ENCODE measurements around the gene ACSL1.
"Not testable (repeated sequence)": the region's sequence is repeated elsewhere in the genome, so short reads cannot be mapped to it uniquely, and the experiment has no call there.

Gene ACSL1

GRCh38 chr4:184825896-184826690 lies at the start of gene ACSL1:
TSS of gene ACSL1 (minus strand) at chr4:184825968. CDS start at chr4:184803514, 22,454 bp downstream.
- peak; percentile 79 for DNase-seq (ENCODE audit: low read depth)

DNA sequence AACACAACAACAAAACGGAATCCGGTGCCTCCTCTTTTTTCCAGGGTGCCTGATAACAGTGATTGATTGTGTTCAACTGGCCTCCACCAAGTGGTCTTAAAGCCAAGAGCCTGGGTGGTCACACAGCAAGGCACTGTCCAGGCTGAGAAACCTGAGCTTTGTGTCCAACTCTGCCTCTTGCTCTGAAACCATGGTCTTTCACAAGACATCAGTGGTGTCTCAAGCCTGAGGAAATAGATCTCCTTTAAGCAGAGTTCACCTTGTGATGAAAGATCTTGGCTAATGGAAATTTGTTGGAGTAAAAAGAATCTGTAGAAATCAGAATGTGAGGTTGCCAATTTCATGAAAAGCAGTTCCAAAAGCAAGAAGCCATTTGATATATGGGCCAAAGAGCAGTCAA lies 47.3 kb upstream of the ACSL1 start:
- DNase-seq (ENCODE audit: low read depth): no peak

GRCh38 chr4:184870718-184871117 lies 45.0 kb upstream of the ACSL1 start:
- no peak for DNase-seq (ENCODE audit: low read depth)

GRCh38 chr4:184868623-184869022 lies 42.9 kb upstream of the ACSL1 start:
- no peak for DNase-seq (ENCODE audit: low read depth)

- DNase-seq (ENCODE audit: low read depth): no peak
Observed at GRCh38 chr4:184863916-184864315, 38.1 kb upstream of the ACSL1 start.

GRCh38 chr4:184861047-184861446 lies 35.3 kb upstream of the ACSL1 start:
- DNase-seq (ENCODE audit: low read depth): no peak

DNA sequence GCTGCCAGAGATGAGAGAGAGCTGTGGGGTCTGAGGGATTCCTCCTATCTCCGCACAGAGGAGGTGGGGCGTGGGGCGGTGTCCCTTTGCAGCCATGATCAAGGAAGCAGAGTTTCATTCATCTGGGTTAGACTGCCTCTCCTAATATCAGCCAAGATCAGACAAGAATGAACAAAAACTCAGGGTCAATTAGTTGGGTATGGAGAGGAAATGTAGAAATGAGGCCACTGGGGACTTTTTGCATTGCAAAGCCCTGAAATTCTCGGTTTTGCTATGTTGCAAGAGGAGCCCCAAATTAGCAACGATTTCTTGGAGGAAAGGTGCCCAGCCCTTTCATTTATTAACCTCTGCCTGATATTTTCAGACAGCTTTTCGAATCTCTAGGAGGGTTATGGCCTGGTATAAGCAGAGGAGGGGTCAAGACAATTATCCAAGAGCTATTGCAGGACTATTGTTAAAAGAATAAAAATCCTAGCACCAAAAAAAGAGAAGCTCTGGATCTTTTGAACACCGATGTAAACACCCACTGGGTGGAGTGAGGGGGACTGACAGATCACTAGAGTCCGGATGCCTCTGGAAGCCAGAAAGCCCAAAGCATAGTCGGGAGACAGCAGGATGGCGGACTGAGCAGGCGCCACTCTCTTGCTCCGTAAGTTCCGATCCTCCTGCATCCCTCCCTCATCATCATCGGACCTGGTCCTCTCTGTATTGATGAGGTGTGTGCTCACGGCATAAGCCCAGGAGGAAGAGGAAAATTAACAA lies 34.4 kb upstream of the ACSL1 start:
- DNase-seq (ENCODE audit: low read depth): no peak

- DNase-seq (ENCODE audit: low read depth): no peak
Observed at GRCh38 chr4:184857441-184858121, 31.8 kb upstream of the ACSL1 start.

DNA sequence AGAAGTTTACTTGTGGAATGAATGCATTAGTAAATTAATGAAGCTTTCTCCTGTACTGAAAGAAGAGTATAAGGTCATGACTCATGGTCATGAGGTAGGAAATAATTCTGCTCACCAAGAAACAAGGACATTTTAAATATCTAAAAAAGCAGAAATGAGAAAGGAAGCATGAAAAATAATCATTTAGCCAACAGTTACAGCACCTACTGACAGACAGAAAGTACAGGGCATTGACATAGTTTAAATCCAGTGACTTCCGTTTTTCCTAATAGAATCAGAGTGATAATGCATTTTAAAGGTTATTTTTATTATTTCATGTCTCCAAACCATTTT lies 30.5 kb upstream of the ACSL1 start:
- DNase-seq (ENCODE audit: low read depth): no peak

DNA sequence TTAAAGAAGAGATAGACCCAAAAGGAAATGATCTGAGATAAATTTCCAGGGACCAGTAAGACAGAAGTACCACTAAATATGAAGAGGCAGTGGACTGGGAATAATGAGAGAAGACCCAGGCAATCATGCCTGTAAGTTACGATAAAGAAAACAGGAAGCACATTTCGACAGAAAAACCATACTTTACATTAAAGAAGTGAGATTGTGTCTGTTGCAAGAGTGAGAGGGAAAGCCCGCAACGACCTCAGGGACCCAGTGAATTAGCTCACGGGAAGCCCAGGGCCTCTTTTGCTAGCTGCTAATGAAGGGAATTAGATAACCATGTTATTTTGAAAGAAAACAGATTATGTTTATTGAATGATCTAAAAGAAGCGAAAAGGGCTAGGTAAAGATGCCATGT lies 28.9 kb upstream of the ACSL1 start:
- DNase-seq (ENCODE audit: low read depth): no peak

- no peak for DNase-seq (ENCODE audit: low read depth)
Observed at GRCh38 chr4:184853436-184853835, 27.7 kb upstream of the ACSL1 start.

- DNase-seq (ENCODE audit: low read depth): no peak
Observed at GRCh38 chr4:184851886-184852285, 26.1 kb upstream of the ACSL1 start.

GRCh38 chr4:184851200-184851541 lies 25.4 kb upstream of the ACSL1 start:
- DNase-seq (ENCODE audit: low read depth): no peak

- DNase-seq (ENCODE audit: low read depth): no peak
Observed at GRCh38 chr4:184850431-184851199, 24.8 kb upstream of the ACSL1 start.

GRCh38 chr4:184850018-184850417 lies 24.2 kb upstream of the ACSL1 start:
- DNase-seq (ENCODE audit: low read depth): no peak

DNA sequence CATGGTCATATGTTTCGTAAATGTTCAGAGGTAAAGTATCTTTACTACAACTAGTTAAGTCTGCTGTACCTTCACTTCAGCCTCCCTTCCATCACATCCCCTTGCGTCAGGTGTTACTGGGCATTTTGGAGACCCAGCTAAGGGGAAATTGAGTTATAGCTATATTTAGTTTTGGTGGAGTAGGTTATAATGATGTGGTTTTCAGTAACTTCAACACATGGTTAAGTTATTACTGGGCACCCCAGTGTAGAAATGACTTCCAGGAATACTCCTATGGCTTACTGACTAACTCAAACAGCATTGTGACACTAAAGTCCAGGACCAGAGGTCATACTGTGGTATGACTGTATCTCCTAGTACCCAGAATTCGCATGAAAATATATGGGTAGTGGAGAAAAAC lies 23.4 kb upstream of the ACSL1 start:
- no peak for DNase-seq (ENCODE audit: low read depth)

- DNase-seq (ENCODE audit: low read depth): no peak
Observed at GRCh38 chr4:184848510-184848909, 22.7 kb upstream of the ACSL1 start.

DNA sequence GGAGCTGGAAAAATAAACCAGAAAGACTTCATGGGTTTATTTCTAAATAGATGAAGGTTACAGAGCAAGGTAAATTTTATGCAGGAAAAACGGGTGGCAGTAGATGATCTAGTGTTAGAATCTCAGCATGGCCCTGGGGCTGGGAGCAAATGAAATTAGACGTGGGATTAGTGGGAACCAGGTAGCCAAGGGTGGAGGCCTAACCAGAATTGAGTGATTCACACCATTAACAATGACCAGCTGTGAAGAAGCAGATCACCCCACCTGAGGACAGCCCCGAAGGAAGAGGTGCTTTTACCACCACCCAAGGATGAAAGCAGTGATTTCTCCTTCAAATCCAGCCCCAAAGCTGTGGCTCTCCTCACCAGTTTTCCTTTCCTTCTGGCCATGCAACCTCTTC lies 20.8 kb upstream of the ACSL1 start:
- no peak for DNase-seq (ENCODE audit: low read depth)

DNA sequence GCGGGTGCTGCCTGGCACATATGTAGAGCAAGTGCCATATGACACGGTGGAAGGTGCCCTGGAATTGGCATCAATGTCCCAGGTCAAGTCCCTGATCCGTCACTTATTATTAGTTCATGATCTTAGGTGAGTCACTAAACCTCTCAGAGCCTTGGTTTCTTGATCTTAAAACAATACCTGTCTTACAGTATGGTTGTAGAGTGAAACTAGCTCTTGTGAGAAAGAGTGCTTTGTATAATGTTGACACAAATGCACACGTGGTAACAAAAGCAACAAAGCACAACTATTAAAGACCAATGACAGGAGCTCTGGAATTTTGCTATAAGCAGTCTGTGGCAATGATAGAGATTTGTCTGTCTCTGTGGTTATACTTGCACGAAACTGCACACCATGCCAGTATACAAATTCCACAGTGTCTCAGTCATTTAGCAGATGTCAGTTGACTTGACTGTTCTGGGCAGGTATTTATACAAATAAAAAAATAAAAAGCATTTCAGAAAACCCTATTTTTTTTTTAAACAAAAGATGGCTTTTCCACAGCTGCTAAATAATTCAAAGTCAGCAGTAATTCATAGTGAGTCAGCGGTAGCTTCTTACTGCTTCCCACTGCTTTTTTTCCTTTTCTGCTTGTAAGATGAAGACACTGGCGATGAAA lies 19.7 kb upstream of the ACSL1 start:
- no peak for DNase-seq (ENCODE audit: low read depth)

GRCh38 chr4:184844742-184845141 lies 19.0 kb upstream of the ACSL1 start:
- no peak for DNase-seq (ENCODE audit: low read depth)

DNA sequence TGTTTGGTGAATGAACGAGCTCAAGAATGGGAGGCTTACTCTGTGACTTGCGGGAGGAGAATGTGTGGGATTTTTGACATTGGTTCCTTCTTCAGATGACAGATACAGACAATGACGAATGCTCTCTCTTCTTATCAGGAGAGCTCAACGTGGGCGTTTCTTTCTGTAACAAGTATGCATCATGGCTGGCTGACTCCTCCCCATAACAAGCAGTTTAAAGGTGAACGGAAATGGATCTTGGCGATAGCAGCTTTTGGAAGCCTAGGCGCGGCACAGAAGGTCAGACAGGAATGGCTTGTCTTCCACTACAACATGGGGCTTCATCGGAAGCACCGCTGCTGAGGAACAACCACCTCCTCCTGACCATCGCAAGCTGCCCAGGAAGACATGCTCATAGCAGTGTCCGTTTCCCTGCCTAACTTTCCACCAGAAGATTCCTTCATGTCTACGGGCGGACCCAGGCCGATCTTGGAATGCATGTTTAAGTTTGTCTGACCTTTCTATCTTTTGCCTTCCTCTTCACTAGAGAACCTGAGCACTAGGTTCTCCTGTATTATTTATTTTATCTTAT lies 18.3 kb upstream of the ACSL1 start:
- DNase-seq (ENCODE audit: low read depth): peak; percentile 4

GRCh38 chr4:184839075-184839399 lies 13.3 kb upstream of the ACSL1 start:
- not testable (repeated sequence) for DNase-seq (ENCODE audit: low read depth)
